ENCODE data around the gene HOXA3.

The HOXA3 gene

DNA sequence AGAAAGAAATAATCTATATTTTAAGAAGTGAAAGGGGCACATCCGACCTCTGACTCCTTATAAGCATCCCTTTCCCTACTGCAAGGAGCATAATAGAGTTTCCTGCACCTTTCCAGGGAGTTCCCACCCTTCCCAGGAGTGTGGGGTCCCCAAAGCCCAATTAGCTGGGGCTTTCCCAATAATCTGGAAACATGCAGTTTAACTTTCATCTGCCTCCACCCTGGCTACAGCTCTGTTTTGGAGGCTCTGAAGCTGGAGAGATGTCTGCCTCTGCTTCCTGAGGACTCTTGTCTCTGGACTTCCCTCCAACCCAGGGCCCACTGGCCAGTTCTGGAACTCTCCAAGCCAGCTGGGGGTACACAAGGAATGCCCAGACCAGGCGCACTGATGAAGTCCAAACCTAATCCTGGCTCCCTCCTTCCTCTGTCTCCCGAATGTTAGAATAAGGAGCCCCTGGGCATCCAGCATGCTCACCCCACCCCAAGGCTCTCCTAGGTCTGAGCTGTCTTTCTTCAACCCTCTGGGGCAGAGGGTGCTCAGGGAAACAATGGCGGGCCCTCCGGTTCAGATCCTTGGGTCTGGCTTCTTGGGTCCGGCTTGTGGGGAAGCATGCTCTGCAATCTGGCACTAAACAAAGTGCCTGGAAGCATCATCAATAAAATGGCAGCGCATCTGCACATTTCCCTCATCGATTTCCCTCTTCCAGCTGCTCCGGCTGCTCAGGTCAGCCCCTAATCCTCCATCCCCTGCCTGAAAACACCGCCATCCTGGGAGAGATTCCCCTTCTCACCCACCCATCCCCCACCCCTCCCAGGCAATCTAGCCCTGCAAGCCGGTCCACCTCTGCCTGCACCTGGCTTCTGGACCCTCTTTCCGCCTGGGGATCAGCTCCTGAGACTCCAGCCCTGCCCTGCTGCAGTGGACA, 35.2 kb downstream of the HOXA3 start:
- no peak overlapping the region for H3K27ac ChIP-seq (ENCODE audit: insufficient read depth, low read length, poor library complexity, severe bottlenecking)
- peaks cover 8% of the 10 kb centered on the region for H3K27me3 ChIP-seq (replicated peaks; ENCODE audit: control insufficient read depth, insufficient read depth, low read length, poor library complexity, severe bottlenecking)
- H3K4me1 ChIP-seq (ENCODE audit: control insufficient read depth, insufficient read depth, low read length, poor library complexity, severe bottlenecking), result no peaks in the 10 kb centered on the region
- no peaks in the 10 kb centered on the region for H3K36me3 ChIP-seq (ENCODE audit: control insufficient read depth, insufficient read depth, low read length)
- H3K4me3 ChIP-seq (ENCODE audit: insufficient read depth, low read depth, low read length, poor library complexity, severe bottlenecking), result no peak overlapping the region
- H3K9me3 ChIP-seq (ENCODE audit: control insufficient read depth, low read length), result no peaks in the 10 kb centered on the region
- no peak for DNase-seq

DNA sequence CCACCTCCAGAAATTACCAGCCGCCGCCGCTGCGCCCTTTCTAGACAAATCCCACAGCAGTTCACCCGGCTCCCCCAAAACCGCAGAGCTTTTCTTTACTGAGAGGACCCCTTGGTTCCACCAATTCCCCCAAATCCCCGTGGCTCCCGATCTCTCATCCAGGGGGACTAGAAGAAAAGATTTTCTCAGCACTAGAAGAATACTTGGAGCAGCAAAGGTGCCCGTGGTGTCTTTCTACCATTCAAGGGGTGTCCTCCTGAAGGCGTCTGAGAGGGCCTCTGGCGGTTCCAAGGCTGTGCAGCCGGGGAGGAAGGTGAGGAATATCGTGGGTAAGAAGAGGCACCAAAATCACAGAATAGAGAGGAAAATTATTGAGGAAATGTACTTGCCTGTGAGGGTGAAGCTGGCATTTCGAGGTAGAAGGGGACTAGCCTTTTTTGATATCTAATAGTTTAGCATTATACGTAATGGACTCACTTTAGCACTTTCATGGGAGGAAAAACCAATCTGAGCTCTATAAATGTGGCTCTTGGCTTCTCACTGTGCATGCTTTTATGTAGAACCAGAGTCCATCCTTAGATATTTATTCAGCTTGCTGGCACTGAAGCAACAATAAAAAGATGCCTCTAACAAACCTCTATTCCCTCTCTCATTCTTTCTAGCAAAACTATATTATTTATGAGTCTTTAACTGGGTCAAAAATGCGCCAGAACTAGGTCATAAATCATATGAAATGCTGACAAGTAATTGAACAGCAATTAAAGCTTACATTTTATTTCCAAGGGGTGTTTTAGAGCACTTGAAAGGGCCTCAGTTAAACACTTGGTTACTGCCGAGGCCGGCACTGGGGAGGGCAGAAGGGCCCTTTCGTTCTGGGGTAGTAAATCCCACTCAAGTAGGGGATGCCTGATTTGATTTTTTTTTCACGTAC, 36.1 kb downstream of the HOXA3 start:
- H3K4me1 ChIP-seq (ENCODE audit: control insufficient read depth, insufficient read depth, low read length, poor library complexity, severe bottlenecking), result no peaks in the 10 kb centered on the region
- peaks cover 8% of the 10 kb centered on the region for H3K27me3 ChIP-seq (replicated peaks; ENCODE audit: control insufficient read depth, insufficient read depth, low read length, poor library complexity, severe bottlenecking)
- H3K27ac ChIP-seq (ENCODE audit: insufficient read depth, low read length, poor library complexity, severe bottlenecking), result no peak overlapping the region
- DNase-seq, result no peak
- no peak overlapping the region for H3K4me3 ChIP-seq (ENCODE audit: insufficient read depth, low read depth, low read length, poor library complexity, severe bottlenecking)
- H3K36me3 ChIP-seq (ENCODE audit: control insufficient read depth, insufficient read depth, low read length), result no peaks in the 10 kb centered on the region
- H3K9me3 ChIP-seq (ENCODE audit: control insufficient read depth, low read length), result no peaks in the 10 kb centered on the region

DNA sequence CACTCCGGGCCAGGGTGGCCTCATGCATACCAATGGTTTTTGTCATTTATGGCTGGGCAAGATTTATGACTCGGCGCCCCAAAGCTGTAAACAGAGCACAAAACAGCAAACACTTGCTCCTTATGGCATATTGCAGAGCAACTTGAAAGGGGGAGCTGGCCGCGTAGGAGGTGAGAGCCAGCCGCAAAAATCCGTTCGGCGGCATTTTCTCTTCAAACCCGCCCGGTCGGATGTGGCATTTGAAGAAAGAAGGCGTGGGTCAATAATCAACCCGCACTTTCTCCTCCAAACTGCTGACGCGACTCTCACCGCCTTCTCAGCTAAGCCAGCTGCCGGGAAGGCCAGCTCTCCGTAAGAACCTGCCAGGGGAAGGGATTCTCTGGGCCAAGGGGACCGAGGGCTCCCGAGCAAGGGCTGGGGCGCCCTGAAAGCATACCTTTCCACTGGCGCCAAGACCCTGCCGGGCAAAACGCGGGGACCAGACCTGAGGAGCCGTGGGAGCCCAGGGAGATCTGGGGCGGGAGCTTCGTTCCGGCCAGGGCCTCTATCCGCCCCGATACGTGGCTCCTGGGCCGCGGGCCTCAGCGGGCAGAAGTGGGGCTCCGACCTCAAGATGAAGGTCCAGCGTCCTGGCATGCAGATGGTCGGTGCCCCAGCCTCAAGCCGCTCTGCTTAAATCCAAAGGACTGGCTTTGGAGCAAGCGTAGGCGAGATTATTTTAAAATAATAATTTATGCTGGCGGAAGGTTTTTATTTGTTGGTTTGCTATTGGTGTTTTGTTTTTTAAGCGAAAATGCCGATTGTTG, 37.0 kb downstream of the HOXA3 start:
- no peak overlapping the region for H3K4me3 ChIP-seq (ENCODE audit: insufficient read depth, low read depth, low read length, poor library complexity, severe bottlenecking)
- peaks cover 8% of the 10 kb centered on the region for H3K27me3 ChIP-seq (replicated peaks; ENCODE audit: control insufficient read depth, insufficient read depth, low read length, poor library complexity, severe bottlenecking)
- DNase-seq, result no peak
- no peaks in the 10 kb centered on the region for H3K9me3 ChIP-seq (ENCODE audit: control insufficient read depth, low read length)
- H3K27ac ChIP-seq (ENCODE audit: insufficient read depth, low read length, poor library complexity, severe bottlenecking), result no peak overlapping the region
- H3K4me1 ChIP-seq (ENCODE audit: control insufficient read depth, insufficient read depth, low read length, poor library complexity, severe bottlenecking), result no peaks in the 10 kb centered on the region
- H3K36me3 ChIP-seq (ENCODE audit: control insufficient read depth, insufficient read depth, low read length), result no peaks in the 10 kb centered on the region

DNA sequence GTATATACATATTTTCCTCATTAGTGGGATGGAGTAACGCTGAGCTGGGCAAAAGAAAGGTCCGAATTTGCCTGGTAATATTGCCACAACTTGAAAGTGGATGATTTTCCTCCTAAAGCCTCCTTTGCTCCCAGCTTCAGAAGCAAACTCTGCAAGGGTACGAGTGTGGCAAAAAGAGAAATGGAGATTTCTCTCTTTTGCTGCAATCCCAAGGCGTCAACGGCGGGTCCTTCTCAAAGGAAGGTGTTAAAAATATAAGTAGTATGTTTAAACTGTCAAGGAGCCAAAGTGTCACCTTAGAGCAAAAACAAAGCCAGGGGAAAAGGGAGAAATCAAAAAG, 37.5 kb downstream of the HOXA3 start:
- Histone ChIP-seq H3K36me3 (ENCODE audit: control insufficient read depth, insufficient read depth, low read length) (no peaks in the 10 kb centered on the region), H3K9me3 (ENCODE audit: control insufficient read depth, low read length) (no peaks in the 10 kb centered on the region), H3K4me3 (ENCODE audit: insufficient read depth, low read depth, low read length, poor library complexity, severe bottlenecking) (no peak overlapping the region), H3K27ac (ENCODE audit: insufficient read depth, low read length, poor library complexity, severe bottlenecking) (no peak overlapping the region), H3K27me3 (replicated peaks; ENCODE audit: control insufficient read depth, insufficient read depth, low read length, poor library complexity, severe bottlenecking) (peaks cover 8% of the 10 kb centered on the region), H3K4me1 (ENCODE audit: control insufficient read depth, insufficient read depth, low read length, poor library complexity, severe bottlenecking) (no peaks in the 10 kb centered on the region)
- no peak for DNase-seq

DNA sequence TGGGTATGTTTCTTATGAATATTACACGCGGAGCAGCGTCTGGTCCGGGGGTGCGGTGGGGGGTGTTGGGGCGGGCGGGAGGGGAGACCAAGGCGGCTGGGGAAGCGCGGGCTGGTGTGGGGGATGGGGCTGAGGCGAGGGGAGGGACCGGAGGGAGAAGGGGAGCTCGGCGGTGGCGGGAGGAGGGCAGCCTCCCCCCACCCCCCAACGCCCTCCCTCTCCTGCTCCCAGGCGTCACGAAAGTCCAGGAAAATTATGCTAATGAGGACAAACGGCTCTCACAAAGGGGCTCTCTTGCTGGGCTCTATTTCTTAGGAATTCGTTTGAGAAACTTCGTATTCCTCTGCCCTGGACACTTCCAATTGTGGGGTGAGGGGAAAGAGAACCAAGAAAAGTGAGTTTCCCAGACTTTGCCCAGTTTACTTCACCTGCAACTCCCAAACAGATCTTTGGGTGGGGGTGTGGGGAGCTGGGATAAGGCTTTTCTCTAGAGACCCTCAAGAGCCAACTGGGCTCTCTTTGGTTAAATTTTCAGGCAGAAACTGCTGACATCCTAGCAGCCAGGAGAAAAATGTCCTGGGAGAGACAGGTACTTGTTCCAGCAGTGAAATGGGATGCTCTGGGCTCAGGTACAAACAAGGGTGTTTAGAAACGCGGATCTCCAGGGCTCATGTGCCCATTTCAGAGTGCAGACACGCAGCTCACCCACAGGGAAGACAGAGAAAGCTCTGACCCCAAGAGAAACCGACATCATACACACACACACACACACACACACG, 38.2 kb downstream of the HOXA3 start:
- H3K4me1 ChIP-seq (ENCODE audit: control insufficient read depth, insufficient read depth, low read length, poor library complexity, severe bottlenecking), result no peaks in the 10 kb centered on the region
- H3K36me3 ChIP-seq (ENCODE audit: control insufficient read depth, insufficient read depth, low read length), result no peaks in the 10 kb centered on the region
- no peak overlapping the region for H3K27ac ChIP-seq (ENCODE audit: insufficient read depth, low read length, poor library complexity, severe bottlenecking)
- no peak for DNase-seq
- no peaks in the 10 kb centered on the region for H3K9me3 ChIP-seq (ENCODE audit: control insufficient read depth, low read length)
- peaks cover 8% of the 10 kb centered on the region for H3K27me3 ChIP-seq (replicated peaks; ENCODE audit: control insufficient read depth, insufficient read depth, low read length, poor library complexity, severe bottlenecking)
- H3K4me3 ChIP-seq (ENCODE audit: insufficient read depth, low read depth, low read length, poor library complexity, severe bottlenecking), result no peak overlapping the region

DNA sequence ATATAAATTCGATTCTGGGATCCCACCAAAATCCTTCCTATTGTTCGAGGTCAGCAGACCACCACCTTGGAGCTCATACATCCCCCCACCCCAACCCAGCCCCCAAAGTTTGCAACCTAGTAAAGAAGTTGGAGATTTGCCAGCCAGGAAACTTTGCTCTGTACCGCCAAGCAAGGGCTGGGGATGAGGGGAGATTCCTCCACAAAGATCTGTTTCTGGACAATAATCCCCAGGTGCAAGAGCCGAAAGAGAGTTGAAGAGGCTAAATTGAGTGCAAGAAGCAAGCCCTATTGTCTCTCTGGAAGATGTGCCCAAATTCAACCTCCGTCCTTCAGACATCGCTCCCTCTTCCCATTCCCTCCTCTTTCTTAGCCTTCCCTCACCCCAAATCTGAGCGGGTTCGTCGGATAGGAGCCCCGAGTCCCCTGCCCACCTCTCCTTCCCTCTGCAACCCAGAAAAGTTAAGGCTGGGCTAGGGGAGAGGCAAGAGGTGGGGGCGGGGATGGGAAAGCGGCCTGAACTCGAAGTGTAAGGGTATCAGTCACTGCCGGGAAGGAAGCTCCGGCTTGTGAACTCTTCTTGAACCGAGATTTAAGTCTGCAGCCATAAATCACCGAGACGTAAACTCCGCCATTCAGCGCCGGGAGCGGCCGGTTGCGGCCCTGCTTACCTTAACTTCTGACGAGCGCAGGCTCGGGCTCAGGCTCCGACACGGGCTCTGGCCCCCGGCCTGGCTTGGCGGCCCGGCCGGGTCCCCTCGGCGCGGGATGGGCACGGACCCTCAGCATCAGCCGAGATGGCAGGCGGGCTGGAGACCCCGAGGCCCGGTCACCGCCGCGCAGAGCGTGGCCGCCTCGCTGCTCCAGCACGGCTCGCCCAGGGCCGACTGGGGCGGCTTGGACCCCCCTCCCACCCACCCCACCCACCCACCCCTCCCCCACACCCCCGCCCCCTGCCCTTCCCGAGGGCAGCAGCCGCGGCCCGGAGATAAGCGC, 39.1 kb downstream of the HOXA3 start:
- Histone ChIP-seq H3K27me3 (replicated peaks; ENCODE audit: control insufficient read depth, insufficient read depth, low read length, poor library complexity, severe bottlenecking) (peaks cover 8% of the 10 kb centered on the region), H3K9me3 (ENCODE audit: control insufficient read depth, low read length) (no peaks in the 10 kb centered on the region), H3K4me3 (ENCODE audit: insufficient read depth, low read depth, low read length, poor library complexity, severe bottlenecking) (no peak overlapping the region), H3K27ac (ENCODE audit: insufficient read depth, low read length, poor library complexity, severe bottlenecking) (no peak overlapping the region), H3K4me1 (ENCODE audit: control insufficient read depth, insufficient read depth, low read length, poor library complexity, severe bottlenecking) (no peaks in the 10 kb centered on the region), H3K36me3 (ENCODE audit: control insufficient read depth, insufficient read depth, low read length) (no peaks in the 10 kb centered on the region)
- no peak for DNase-seq

DNA sequence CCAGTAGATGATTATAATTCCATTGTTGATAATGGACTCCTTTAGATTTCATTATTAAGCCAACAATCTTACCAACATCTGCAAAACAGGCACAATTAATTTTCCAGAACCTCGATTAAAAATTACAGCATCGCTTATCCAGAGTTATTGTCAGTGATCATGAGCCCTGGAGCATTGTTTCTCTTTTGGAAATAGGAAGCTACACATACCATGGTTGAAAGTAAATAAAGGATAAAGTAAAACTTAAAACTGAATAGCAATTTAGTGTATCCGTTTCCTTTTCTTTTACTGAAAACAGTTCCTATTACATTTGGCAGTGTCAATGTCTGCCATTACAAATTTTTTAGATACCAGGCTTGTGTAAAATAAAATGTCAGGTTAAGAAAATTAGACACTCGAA, 40.0 kb downstream of the HOXA3 start:
- H3K9me3 ChIP-seq (ENCODE audit: control insufficient read depth, low read length), result no peaks in the 10 kb centered on the region
- no peaks in the 10 kb centered on the region for H3K36me3 ChIP-seq (ENCODE audit: control insufficient read depth, insufficient read depth, low read length)
- no peak overlapping the region for H3K4me3 ChIP-seq (ENCODE audit: insufficient read depth, low read depth, low read length, poor library complexity, severe bottlenecking)
- no peak overlapping the region for H3K27ac ChIP-seq (ENCODE audit: insufficient read depth, low read length, poor library complexity, severe bottlenecking)
- no peak for DNase-seq
- no peaks in the 10 kb centered on the region for H3K4me1 ChIP-seq (ENCODE audit: control insufficient read depth, insufficient read depth, low read length, poor library complexity, severe bottlenecking)
- peaks cover 8% of the 10 kb centered on the region for H3K27me3 ChIP-seq (replicated peaks; ENCODE audit: control insufficient read depth, insufficient read depth, low read length, poor library complexity, severe bottlenecking)

DNA sequence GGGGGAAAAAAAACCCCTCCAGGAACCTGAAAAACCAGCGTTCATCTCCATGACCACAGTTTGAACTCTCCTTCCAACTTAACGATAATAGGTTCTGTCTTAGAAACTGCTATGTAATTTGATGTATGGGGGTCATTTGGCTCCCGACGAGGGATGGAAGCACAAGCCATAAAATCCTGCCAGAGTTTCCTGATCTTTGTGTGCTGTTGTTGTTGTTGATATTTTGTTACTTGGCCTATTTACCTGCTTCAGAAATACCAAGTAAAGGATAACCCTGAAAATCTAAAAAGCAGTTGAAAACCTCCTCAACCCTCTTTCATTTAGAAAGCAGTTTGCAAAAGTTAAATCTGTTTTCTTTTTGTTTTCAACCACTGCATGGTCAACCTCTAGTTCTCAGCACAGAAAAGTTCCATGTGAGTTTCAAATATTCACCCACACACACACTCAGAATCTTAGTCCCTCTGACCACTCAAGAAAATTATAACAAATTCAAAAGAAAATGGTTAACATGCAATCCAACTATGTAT, 40.6 kb downstream of the HOXA3 start:
- Histone ChIP-seq H3K36me3 (ENCODE audit: control insufficient read depth, insufficient read depth, low read length) (no peaks in the 10 kb centered on the region), H3K27me3 (replicated peaks; ENCODE audit: control insufficient read depth, insufficient read depth, low read length, poor library complexity, severe bottlenecking) (peaks cover 8% of the 10 kb centered on the region), H3K27ac (ENCODE audit: insufficient read depth, low read length, poor library complexity, severe bottlenecking) (no peak overlapping the region), H3K4me3 (ENCODE audit: insufficient read depth, low read depth, low read length, poor library complexity, severe bottlenecking) (no peak overlapping the region), H3K9me3 (ENCODE audit: control insufficient read depth, low read length) (no peaks in the 10 kb centered on the region), H3K4me1 (ENCODE audit: control insufficient read depth, insufficient read depth, low read length, poor library complexity, severe bottlenecking) (no peaks in the 10 kb centered on the region)
- DNase-seq, result no peak

Data from effector memory CD4-positive, alpha-beta T cell (primary cell).